Activated B cell treated with CpG ODN at 0.5 μM for 24 hours (primary cell): Measurements from ENCODE around the gene MRC2. TPM values are rescaled to one million over a fixed set of nuclear protein-coding genes. Genes with fewer than 3 reads are reported as not detected.

Experiments used
- ATAC-seq: fragments of 200-7000 bp; cut with Tn5 transposase; one replicate; pipeline ENCODE4 v1.10.0; 2021; ENCODE audit warnings: low read depth, mild to moderate bottlenecking, moderate library complexity
- CTCF ChIA-PET: fragments of 350-600 bp; sonication (Branson Sonifier 250); formaldehyde crosslinking; loops from one replicate; lab custom pipeline; 2021; ENCODE audit warnings: antibody characterized with exemption; lab: Charles Lee
- POLR2A ChIA-PET: fragments of 350-600 bp; sonication (Branson Sonifier 250); formaldehyde crosslinking; loops from one replicate; lab custom pipeline; 2021; ENCODE audit warnings: antibody characterized with exemption; lab: Charles Lee
- DNase-seq: peaks from one replicate; pipeline ENCODE4 v3.0.0; 2022
- H3K27ac Mint-ChIP-seq: one replicate; pipeline ENCODE4 v1.8.0; 2020; ENCODE audit warnings: mixed read lengths
- H3K27me3 Mint-ChIP-seq: one replicate; pipeline ENCODE4 v1.8.0; 2021; ENCODE audit warnings: mixed read lengths
- H3K36me3 Mint-ChIP-seq: one replicate; pipeline ENCODE4 v1.8.0; 2021; ENCODE audit warnings: low read depth, mixed read lengths
- H3K4me1 Mint-ChIP-seq: one replicate; pipeline ENCODE4 v1.8.0; 2021; ENCODE audit warnings: mixed read lengths
- H3K4me3 Mint-ChIP-seq: one replicate; pipeline ENCODE4 v1.8.0; 2020; ENCODE audit warnings: mild to moderate bottlenecking, mixed read lengths
- H3K9me3 Mint-ChIP-seq: one replicate; pipeline ENCODE4 v1.8.0; 2020; ENCODE audit warnings: mixed read lengths
- CTCF ChIP-seq: fragments of 200-600 bp; IDR thresholded peaks from one replicate; pipeline ENCODE4 v1.8.0; 2022; ENCODE audit warnings: antibody characterized with exemption, mild to moderate bottlenecking
- intact Hi-C: fragments of 100-400 bp; cut with micrococcal nuclease; formaldehyde crosslinking; loops from one replicate; pipeline ENCODE4 v1.15.1; 2024
- total RNA-seq: library from RNA; stranded (reverse); gene quantifications from 2 replicates; pipeline ENCODE4 v1.2.3, GENCODE V29; 2022

Gene MRC2
- total RNA-seq, 1 donor from 2014 or later = 0.11 TPM

GRCh38 chr17:62650587-62650986 lies 23.1 kb downstream of the MRC2 start:
- intact Hi-C loops = no loop called here
- DNase-seq (no peak), ATAC-seq (no peak)
- Mint-ChIP-seq H3K4me1 (peaks cover 23% of the 10 kb centered on the region), H3K27ac (no peak overlapping the region), H3K9me3 (no peaks in the 10 kb centered on the region), H3K4me3 (no peak overlapping the region), H3K36me3 (no peaks in the 10 kb centered on the region), H3K27me3 (peaks cover 2% of the 10 kb centered on the region)
- TF ChIP-seq CTCF = no peak
- ChIA-PET POLR2A (no interaction called here), CTCF (no interaction called here)

DNA sequence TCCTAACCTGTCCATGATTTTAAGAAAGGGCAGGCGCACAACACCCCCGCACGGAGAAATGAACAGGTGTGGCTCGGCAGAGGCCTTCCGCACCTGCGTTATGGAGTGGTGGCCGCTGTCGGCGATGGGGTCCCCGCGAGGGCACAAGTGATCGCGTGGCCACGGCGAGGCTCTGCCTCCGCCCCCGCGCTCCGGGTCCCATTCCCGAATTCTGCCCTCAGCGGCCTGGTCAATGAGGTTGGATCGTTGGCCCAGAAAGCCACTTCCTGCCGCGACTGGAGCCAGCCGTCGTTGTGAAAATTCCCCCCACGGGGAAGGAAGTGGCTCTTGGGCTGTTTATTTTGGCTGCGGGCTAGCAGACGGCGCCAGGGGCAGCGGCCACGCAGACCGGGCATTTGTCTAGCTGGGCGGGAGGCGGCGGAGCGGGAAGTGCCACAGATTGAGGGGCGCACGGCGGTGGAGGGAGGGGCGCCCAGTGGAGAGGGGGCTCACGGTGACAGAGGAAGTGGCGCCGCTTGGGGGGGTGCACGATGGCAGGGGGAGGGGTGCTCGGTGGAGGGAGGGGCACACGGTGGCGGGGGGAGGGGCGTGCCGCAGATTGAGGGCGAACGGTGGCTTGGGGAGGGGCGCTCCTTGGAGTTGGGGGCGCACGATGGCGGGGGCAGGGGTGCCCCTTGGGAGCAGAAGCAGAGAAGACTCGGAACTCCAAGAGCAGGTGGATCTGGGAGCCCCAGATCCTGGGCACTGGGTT lies 25.0 kb downstream of the MRC2 start:
- Mint-ChIP-seq H3K4me3 (peak overlapping the region; percentile 87), H3K9me3 (no peaks in the 10 kb centered on the region), H3K27me3 (no peaks in the 10 kb centered on the region), H3K27ac (peak overlapping the region; percentile 71), H3K4me1 (peaks cover 23% of the 10 kb centered on the region), H3K36me3 (no peaks in the 10 kb centered on the region)
- ATAC-seq (peak; percentile 8), DNase-seq (peak; percentile 32)
- ChIA-PET CTCF (no interaction called here), POLR2A (interaction anchor here (0.5 to 0.7 kb wide), 3 partner anchors 24 to 1279 kb away, joined by 3 to 6 read pairs (median 5); no protein-coding TSS in a partner anchor)
- intact Hi-C loops = loop anchor here (1.0 kb wide), 1 partner anchor 72 kb away; no protein-coding TSS in a partner anchor
- TF ChIP-seq CTCF = no peak

GRCh38 chr17:62653002-62653825 lies 25.7 kb downstream of the MRC2 start:
- peak overlapping the region; percentile 87 for H3K4me3 Mint-ChIP-seq
- no peaks in the 10 kb centered on the region for H3K27me3 Mint-ChIP-seq
- H3K4me1 Mint-ChIP-seq = peaks cover 23% of the 10 kb centered on the region
- peak overlapping the region; percentile 71 for H3K27ac Mint-ChIP-seq
- no peaks in the 10 kb centered on the region for H3K36me3 Mint-ChIP-seq
- H3K9me3 Mint-ChIP-seq = no peaks in the 10 kb centered on the region
- POLR2A ChIA-PET = interaction anchor here (0.5 to 0.6 kb wide), 3 partner anchors 199 to 1278 kb away, joined by 3 to 5 read pairs (median 4); no protein-coding TSS in a partner anchor
- CTCF ChIA-PET = no interaction called here
- no peak for TF ChIP-seq CTCF
- intact Hi-C loops = loop anchor here (1.0 kb wide), 1 partner anchor 71 kb away; no protein-coding TSS in a partner anchor
- ATAC-seq (peak; percentile 85), DNase-seq (peak; percentile 51)

- Mint-ChIP-seq H3K27me3 (no peaks in the 10 kb centered on the region), H3K9me3 (no peaks in the 10 kb centered on the region), H3K4me3 (peak overlapping the region; percentile 87), H3K27ac (no peak overlapping the region), H3K4me1 (peaks cover 23% of the 10 kb centered on the region), H3K36me3 (no peaks in the 10 kb centered on the region)
- intact Hi-C loops = loop anchor here (1.0 kb wide), 1 partner anchor 70 kb away; no protein-coding TSS in a partner anchor
- ATAC-seq (no peak), DNase-seq (no peak)
- CTCF ChIA-PET = no interaction called here
- POLR2A ChIA-PET = interaction anchor here (0.5 to 0.6 kb wide), 3 partner anchors 200 to 1190 kb away, joined by 3 to 4 read pairs (median 3); no protein-coding TSS in a partner anchor
- no peak for TF ChIP-seq CTCF
These were observed 26.6 kb downstream of the MRC2 start for GRCh38 chr17:62653826-62654761.
